Measurements from ENCODE around the gene FRMD4A. TPM values are rescaled to one million over a fixed set of nuclear protein-coding genes. Genes with fewer than 3 reads are reported as not detected.

Gene FRMD4A
- total and polyA plus RNA-seq, 3 donors from 2014 or later = 15.0 to 20.8 (median 18.7) TPM

DNA sequence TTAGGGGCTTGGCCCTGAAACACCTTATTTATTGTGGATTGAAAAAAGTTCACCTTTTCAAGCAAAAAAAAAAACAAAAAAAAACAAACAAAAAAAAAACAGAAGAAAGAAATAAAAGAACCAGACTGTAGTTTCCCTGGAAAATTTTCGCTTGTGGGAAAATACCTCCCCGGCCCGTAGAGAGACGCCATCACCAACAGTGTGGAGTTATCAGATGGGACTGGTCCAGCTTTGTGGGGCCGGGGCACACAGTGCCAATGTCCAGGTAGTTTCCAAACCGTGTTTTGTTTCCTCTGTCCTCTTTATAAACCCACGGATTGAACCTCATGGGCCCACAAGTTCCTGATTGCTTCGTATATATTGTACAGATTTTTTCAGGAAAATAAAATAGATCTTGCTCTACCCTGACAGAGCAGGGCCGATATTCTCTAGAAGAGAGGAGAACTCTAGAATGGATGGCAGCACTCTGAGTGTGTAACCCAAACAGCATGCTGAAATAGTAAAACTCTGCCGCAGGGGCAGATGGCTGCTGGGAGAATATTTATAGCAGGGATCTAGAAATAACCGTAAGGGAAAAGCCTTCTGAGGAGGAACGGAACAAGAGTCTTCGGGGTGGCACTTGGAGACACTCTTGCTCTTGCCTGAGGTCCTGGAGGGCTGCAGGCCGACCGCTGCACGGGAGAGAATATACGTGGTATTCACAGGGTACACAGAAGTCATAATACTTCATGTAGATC is 241.0 kb downstream of the FRMD4A start:
- Histone ChIP-seq H3K9me3 (no peaks in the 10 kb centered on the region), H3K36me3 (ENCODE audit: low read depth, missing control alignments) (no peaks in the 10 kb centered on the region), H3K4me1 (no peaks in the 10 kb centered on the region), H3K4me3 (no peak overlapping the region), H3K27me3 (no peaks in the 10 kb centered on the region), H3K27ac (no peak overlapping the region)
- no peak for DNase-seq
- intact Hi-C loops (cut with DNase I; ENCODE audit: low total_unique reads) = loop anchor here (5.0 kb wide), 1 partner anchor 302 kb away; no protein-coding TSS in a partner anchor
- 80 to 85% methylated on average over 17 of the region's 17 CpGs for WGBS, 2 donors
- TF ChIP-seq POLR2A (IDR thresholded peaks at IDR 0.05) = no peak
- TF ChIP-seq, protein P1, sequence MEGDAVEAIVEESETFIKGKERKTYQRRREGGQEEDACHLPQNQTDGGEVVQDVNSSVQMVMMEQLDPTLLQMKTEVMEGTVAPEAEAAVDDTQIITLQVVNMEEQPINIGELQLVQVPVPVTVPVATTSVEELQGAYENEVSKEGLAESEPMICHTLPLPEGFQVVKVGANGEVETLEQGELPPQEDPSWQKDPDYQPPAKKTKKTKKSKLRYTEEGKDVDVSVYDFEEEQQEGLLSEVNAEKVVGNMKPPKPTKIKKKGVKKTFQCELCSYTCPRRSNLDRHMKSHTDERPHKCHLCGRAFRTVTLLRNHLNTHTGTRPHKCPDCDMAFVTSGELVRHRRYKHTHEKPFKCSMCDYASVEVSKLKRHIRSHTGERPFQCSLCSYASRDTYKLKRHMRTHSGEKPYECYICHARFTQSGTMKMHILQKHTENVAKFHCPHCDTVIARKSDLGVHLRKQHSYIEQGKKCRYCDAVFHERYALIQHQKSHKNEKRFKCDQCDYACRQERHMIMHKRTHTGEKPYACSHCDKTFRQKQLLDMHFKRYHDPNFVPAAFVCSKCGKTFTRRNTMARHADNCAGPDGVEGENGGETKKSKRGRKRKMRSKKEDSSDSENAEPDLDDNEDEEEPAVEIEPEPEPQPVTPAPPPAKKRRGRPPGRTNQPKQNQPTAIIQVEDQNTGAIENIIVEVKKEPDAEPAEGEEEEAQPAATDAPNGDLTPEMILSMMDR (IDR thresholded peaks at IDR 0.05) = no peak

DNA sequence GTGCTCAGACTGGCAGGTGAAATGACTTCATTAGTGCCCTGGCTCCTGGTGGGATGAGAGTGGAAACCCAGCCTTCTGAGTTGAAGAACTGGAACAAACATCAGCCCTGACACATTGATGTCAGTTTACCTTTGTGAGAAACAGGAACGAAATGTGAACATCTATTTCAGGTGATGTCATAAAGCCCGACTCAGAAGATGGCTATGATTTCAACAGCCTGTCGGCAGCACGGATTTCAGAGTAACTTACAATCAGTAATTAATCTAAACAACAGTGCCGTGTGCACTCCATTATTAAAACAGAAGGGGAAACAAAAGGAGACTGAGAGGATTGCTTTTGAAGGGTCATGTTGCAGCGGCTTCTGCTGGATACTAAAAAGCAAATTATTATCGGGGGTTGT is 243.2 kb downstream of the FRMD4A start:
- Histone ChIP-seq H3K9me3 (no peaks in the 10 kb centered on the region), H3K27ac (no peak overlapping the region), H3K4me1 (no peaks in the 10 kb centered on the region), H3K27me3 (no peaks in the 10 kb centered on the region), H3K4me3 (no peak overlapping the region), H3K36me3 (ENCODE audit: low read depth, missing control alignments) (no peaks in the 10 kb centered on the region)
- DNase-seq = no peak
- TF ChIP-seq, protein P1 (IDR thresholded peaks at IDR 0.05) = no peak
- TF ChIP-seq POLR2A (IDR thresholded peaks at IDR 0.05) = no peak
- WGBS, 2 donors = 77 to 89% methylated on average over 7 of the region's 7 CpGs
- intact Hi-C loops (cut with DNase I; ENCODE audit: low total_unique reads) = no loop called here

DNA sequence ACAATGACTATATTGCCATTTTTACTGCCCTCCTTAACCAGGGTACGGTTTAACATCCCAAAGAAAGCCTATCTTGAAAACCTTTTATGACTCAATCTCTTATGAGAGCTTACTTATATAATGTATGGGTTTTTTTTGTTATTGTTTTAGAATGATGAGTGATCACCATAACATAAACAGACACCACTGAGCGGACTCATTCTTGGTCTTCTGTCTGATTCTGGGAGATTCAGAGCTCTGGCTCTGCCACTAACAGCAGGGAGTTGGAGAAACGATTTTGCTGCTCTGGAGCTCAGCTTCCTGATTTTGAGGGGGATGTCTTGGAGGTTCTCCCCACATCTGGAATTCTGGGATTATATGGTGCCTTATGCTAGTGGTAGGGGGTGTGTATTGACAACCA is 244.1 kb downstream of the FRMD4A start:
- H3K27ac ChIP-seq = no peak overlapping the region
- TF ChIP-seq POLR2A (IDR thresholded peaks at IDR 0.05) = no peak
- TF ChIP-seq, protein P1 (IDR thresholded peaks at IDR 0.05) = no peak
- 82 to 88% methylated on average over 3 of the region's 3 CpGs for WGBS, 2 donors
- intact Hi-C loops (cut with DNase I; ENCODE audit: low total_unique reads) = no loop called here
- H3K4me1 ChIP-seq = no peaks in the 10 kb centered on the region
- H3K4me3 ChIP-seq = no peak overlapping the region
- no peak for DNase-seq
- no peaks in the 10 kb centered on the region for H3K36me3 ChIP-seq (ENCODE audit: low read depth, missing control alignments)
- H3K9me3 ChIP-seq = no peaks in the 10 kb centered on the region
- no peaks in the 10 kb centered on the region for H3K27me3 ChIP-seq

DNA sequence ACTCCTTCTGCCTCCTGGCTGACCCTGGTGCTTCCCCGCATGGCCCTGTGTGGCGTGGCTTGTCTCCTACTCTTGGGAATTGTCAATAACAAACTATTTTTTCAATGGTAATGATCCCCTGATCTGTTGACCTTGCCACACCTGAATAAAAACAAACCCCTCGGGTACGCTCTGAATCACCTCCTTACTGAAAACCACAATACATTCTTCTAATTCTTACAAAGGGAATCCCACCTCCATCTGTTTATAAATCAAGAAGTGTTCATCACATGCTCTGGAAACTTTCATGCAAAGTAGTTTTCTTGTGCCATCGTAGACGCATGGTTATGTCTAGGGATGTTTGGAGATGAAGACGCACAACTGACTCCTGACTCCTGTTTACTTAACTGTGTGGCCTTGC is 245.8 kb downstream of the FRMD4A start:
- no peaks in the 10 kb centered on the region for H3K9me3 ChIP-seq
- no peak for TF ChIP-seq POLR2A (IDR thresholded peaks at IDR 0.05)
- TF ChIP-seq, protein P1 (IDR thresholded peaks at IDR 0.05) = no peak
- WGBS, 2 donors = 91 to 96% methylated on average over 7 of the region's 7 CpGs
- no peaks in the 10 kb centered on the region for H3K36me3 ChIP-seq (ENCODE audit: low read depth, missing control alignments)
- no peak for DNase-seq
- H3K27me3 ChIP-seq = no peaks in the 10 kb centered on the region
- H3K4me1 ChIP-seq = no peaks in the 10 kb centered on the region
- no peak overlapping the region for H3K27ac ChIP-seq
- intact Hi-C loops (cut with DNase I; ENCODE audit: low total_unique reads) = no loop called here
- H3K4me3 ChIP-seq = no peak overlapping the region

DNA sequence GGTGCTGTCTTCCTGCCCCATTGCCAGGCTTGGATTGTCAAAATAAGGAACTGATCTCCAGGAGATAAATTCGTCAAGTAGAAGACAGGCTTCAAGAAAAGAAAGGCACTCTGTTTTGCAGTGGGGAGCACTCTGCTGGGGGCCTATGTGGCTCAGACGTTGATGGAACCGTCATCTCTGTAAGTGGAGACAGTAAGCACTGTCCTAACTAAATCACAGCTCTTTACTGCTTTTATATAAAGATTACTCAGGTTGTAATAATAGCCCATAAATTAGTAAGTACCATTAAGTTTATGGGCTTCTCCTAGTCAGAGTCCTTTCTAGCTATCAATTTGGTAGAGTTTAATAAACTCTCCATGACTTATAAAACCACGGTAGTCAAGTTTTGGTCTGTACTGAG is 249.9 kb downstream of the FRMD4A start:
- 91 to 94% methylated on average over 4 of the region's 4 CpGs for WGBS, 2 donors
- Histone ChIP-seq H3K4me1 (no peaks in the 10 kb centered on the region), H3K36me3 (ENCODE audit: low read depth, missing control alignments) (no peaks in the 10 kb centered on the region), H3K27me3 (no peaks in the 10 kb centered on the region), H3K4me3 (no peak overlapping the region), H3K9me3 (no peaks in the 10 kb centered on the region), H3K27ac (no peak overlapping the region)
- intact Hi-C loops (cut with DNase I; ENCODE audit: low total_unique reads) = no loop called here
- TF ChIP-seq, protein P1 (IDR thresholded peaks at IDR 0.05) = no peak
- no peak for DNase-seq

Data from testis (tissue), 3 donors.